GM12878 (cell line): ENCODE measurements around the gene SOX5. TPM values are rescaled to one million over a fixed set of nuclear protein-coding genes. Genes with fewer than 3 reads are reported as not detected.

Experiments used
- ATAC-seq: fragments of 200-7000 bp; cut with Tn5 transposase; 3 replicates; pipeline ENCODE4 v1.9.1; 2020; ENCODE audit warnings: mild to moderate bottlenecking, moderate library complexity
- BruUV-seq: library from RNA; stranded (reverse); fragments of 400-500 nt; replicated peaks from 2 replicates; lab custom pipeline; 2021; lab: Mats Ljungman, UMichigan
- CTCF ChIA-PET: fragments of 300-600 bp; sonication (Branson Sonifier 250); formaldehyde crosslinking; extraction: SDS; loops from one replicate; lab custom pipeline; 2021; ENCODE audit warnings: inconsistent platforms; lab: Yijun Ruan, JAX
- POLR2A ChIA-PET: fragments of 350-600 bp; formaldehyde crosslinking; extraction: SDS; loops from one replicate; lab custom pipeline; 2021; ENCODE audit warnings: inconsistent platforms; lab: Charles Lee
- RAD21 ChIA-PET: fragments of 300-600 bp; sonication (Branson Sonifier 250); formaldehyde crosslinking; loops from one replicate; lab custom pipeline; 2023; ENCODE audit warnings: antibody characterized with exemption; ENCODE audit not compliant: unreplicated experiment; lab: Charles Lee
- SMC1A ChIA-PET: fragments of 300-600 bp; sonication (Branson Sonifier 250); formaldehyde crosslinking; loops from one replicate; lab custom pipeline; 2023; ENCODE audit not compliant: unreplicated experiment, uncharacterized antibody; lab: Charles Lee
- DNase-seq: peaks from one replicate; pipeline ENCODE4 v3.0.0-alpha.2; 2011; ENCODE audit warnings: low read depth, low spot score
- FAIRE-seq: peaks from 3 replicates; lab custom pipeline; 2011; peaks lifted over from hg19 to GRCh38; lab: Jason Lieb, UNC
- H2AFZ ChIP-seq: 2 replicates; pipeline ENCODE4 v1.6.0; 2011; ENCODE audit warnings: low read depth, low read length, control low read depth; ENCODE audit not compliant: control insufficient read depth
- H3K27ac ChIP-seq: 2 replicates; pipeline ENCODE4 v1.5.1; 2011; ENCODE audit warnings: control low read depth; ENCODE audit not compliant: control insufficient read depth, insufficient read depth
- H3K27me3 ChIP-seq, 2 experiments: replicated peaks in 1 of 2; 2 replicates each; pipeline versions ENCODE4 v1.6.0 to v1.6.1; 2011; ENCODE audit warnings: low read length in 1 of 2; ENCODE audit not compliant: control insufficient read depth in 2 of 2, insufficient read depth in 2 of 2
- H3K36me3 ChIP-seq, 2 experiments: 2 replicates each; pipeline ENCODE4 v1.5.1; 2011; ENCODE audit warnings: low read length in 1 of 2; ENCODE audit not compliant: control insufficient read depth in 2 of 2, insufficient read depth in 2 of 2
- H3K4me1 ChIP-seq: 2 replicates; pipeline ENCODE4 v1.6.1; 2011; ENCODE audit warnings: mild to moderate bottlenecking, low read length, moderate library complexity, mixed read lengths; ENCODE audit not compliant: control insufficient read depth, insufficient read depth
- H3K4me2 ChIP-seq: 2 replicates; pipeline ENCODE4 v1.6.0; 2011; ENCODE audit warnings: control low read depth; ENCODE audit not compliant: control insufficient read depth, insufficient read depth
- H3K4me3 ChIP-seq: fragments of 200-600 bp; sonication (generic); 2 replicates; pipeline ENCODE4 v1.5.1; 2016
- H3K79me2 ChIP-seq: 2 replicates; pipeline ENCODE4 v1.6.0; 2011; ENCODE audit warnings: low read length; ENCODE audit not compliant: control insufficient read depth, insufficient read depth
- H3K9ac ChIP-seq: 2 replicates; pipeline ENCODE4 v1.8.0; 2011; ENCODE audit warnings: low read length, control low read depth, mixed read lengths; ENCODE audit not compliant: control insufficient read depth, insufficient read depth
- H3K9me3 ChIP-seq: replicated peaks from 3 replicates; pipeline ENCODE4 v1.5.1; 2011; ENCODE audit warnings: mild to moderate bottlenecking, low read length; ENCODE audit not compliant: control insufficient read depth, insufficient read depth
- H4K20me1 ChIP-seq: 2 replicates; pipeline ENCODE4 v1.6.0; 2011; ENCODE audit not compliant: control insufficient read depth, insufficient read depth
- PKNOX1 ChIP-seq: fragments of 450-650 bp; IDR thresholded peaks from 2 replicates; pipeline ENCODE4 v1.6.1; 2016; ENCODE audit warnings: mild to moderate bottlenecking
- REST ChIP-seq: IDR thresholded peaks from 2 replicates; pipeline ENCODE4 v1.6.1; 2012; ENCODE audit warnings: mild to moderate bottlenecking, low read depth, low read length
- SMARCA5 ChIP-seq: fragments of 450-650 bp; IDR thresholded peaks from 2 replicates; pipeline ENCODE4 v1.6.1; 2017; ENCODE audit warnings: mild to moderate bottlenecking
- WGBS: methylation state at CpG from one replicate; pipeline ENCODE4 v1.1.6; 2016; ENCODE audit warnings: low lambda C conversion rate; ENCODE audit not compliant: insufficient replicate concordance, insufficient coverage; ENCODE audit errors: missing lambda C conversion rate; 5-methylcytosine and 5-hydroxymethylcytosine counted together
- in situ Hi-C: fragments of 300-500 bp; cut with MboI; formaldehyde crosslinking; loops from 9 replicates; pipeline ENCODE4 v1.14.3; 2018; ENCODE audit warnings: mixed read lengths
- intact Hi-C: fragments of 100-400 bp; cut with micrococcal nuclease; formaldehyde crosslinking; loops from one replicate; pipeline ENCODE4 v1.14.2; 2022; ENCODE audit not compliant: unreplicated experiment
- polyA plus RNA-seq, 11 experiments: library from polyadenylated mRNA; depleted of rRNA in 4 of 11; unstranded in 6 of 11; stranded (reverse) in 5 of 11; fragments of >200 nt; fragmentation: Nextera tagmentation in 4 of 11; fragmentation: Illumina TruSeq in 1 of 11; extraction: Ambion mirVana in 4 of 11; extraction: Trizol in 1 of 11; gene quantifications; 1 replicate in 1 of 11; 2 replicates in 10 of 11; pipeline versions ENCODE4 v1.2.1 to v1.2.3, GENCODE V29; 2011 to 2016; ENCODE audit warnings: inconsistent platforms in 2 of 11, missing spikeins in 2 of 11, low read depth in 1 of 11
- total RNA-seq, 4 experiments: library from RNA; depleted of rRNA in 3 of 4; stranded (reverse); fragments of >200 nt in 3 of 4; fragmentation: Illumina TruSeq in 1 of 4; extraction: Trizol in 1 of 4; gene quantifications; 2 replicates each; pipeline versions ENCODE4 v1.2.1 to v1.2.3, GENCODE V29; 2013 to 2021

SOX5 gene
- total and polyA plus RNA-seq, 10 of the 15 experiments (the other 5 are each of a cell fraction or from before 2014, with no cell fraction given) = 0.08 to 1.0 (median 0.24) TPM

- no peak for TF ChIP-seq REST
Measured at GRCh38 chr12:23950775-23951451, 1.4 kb upstream of the SOX5 start (continued).

- BruUV-seq = no TSS peak
- Histone ChIP-seq H3K4me3 (no peak overlapping the region), H3K9ac (no peak overlapping the region), H3K4me2 (no peak overlapping the region), H3K27ac (no peak overlapping the region), H2AFZ (no peak overlapping the region), H3K27me3 (peaks cover 0 to 9% of the 10 kb centered on the region in 2 experiments; a peak in 1 of 4 replicates), H3K36me3 (no peaks in the 10 kb centered on the region), H3K79me2 (no peaks in the 10 kb centered on the region), H4K20me1 (no peaks in the 10 kb centered on the region), H3K4me1 (no peaks in the 10 kb centered on the region), H3K9me3 (no peaks in the 10 kb centered on the region)
- RAD21 ChIA-PET = no interaction called here
- POLR2A ChIA-PET = no interaction called here
- intact Hi-C loops (no loop called here), in situ Hi-C loops (no loop called here)
- FAIRE-seq (no peak), ATAC-seq (peak; percentile 32), DNase-seq (no peak)
- TF ChIP-seq SMARCA5 (no peak), PKNOX1 (peak; percentile 55)
- SMC1A ChIA-PET = no interaction called here
- CTCF ChIA-PET = interaction anchor here (0.7 kb wide), 1 partner anchor 15 kb away, joined by 3 read pairs; no protein-coding TSS in a partner anchor
- 52% methylated on average over 17 of the region's 17 CpGs for WGBS
Measured at GRCh38 chr12:23950210-23950774, 822 bp upstream of the SOX5 start.
